IMR-90 (cell line): Measurements from ENCODE around the gene SLCO3A1.

ENCODE experiments used
- BHLHE40 ChIP-seq: fragments of 150-350 bp; IDR thresholded peaks from 2 replicates; pipeline ENCODE4 v1.6.1; 2016; ENCODE audit warnings: mild to moderate bottlenecking, low read depth, low read length
- MAFK ChIP-seq: IDR thresholded peaks from 2 replicates; pipeline ENCODE4 v1.6.1; 2012; ENCODE audit warnings: low read depth, low read length, improper control_type of control experiment
- POLR2A ChIP-seq: IDR thresholded peaks from 2 replicates; pipeline ENCODE4 v1.6.1; 2012; ENCODE audit warnings: mild to moderate bottlenecking, low read depth, low read length
- RCOR1 ChIP-seq: IDR thresholded peaks from 2 replicates; pipeline ENCODE4 v1.6.1; 2012; ENCODE audit warnings: mild to moderate bottlenecking, low read length, improper control_type of control experiment; ENCODE audit not compliant: insufficient replicate concordance
- SMC3 ChIP-seq: fragments of 150-350 bp; IDR thresholded peaks from 2 replicates; pipeline ENCODE4 v1.6.1; 2016; ENCODE audit warnings: low read depth, mild to moderate bottlenecking, antibody characterized with exemption, low read length, moderate library complexity
- TF ChIP-seq, protein P1 (sequence below): conservative IDR thresholded peaks from 2 replicates; pipeline ENCODE4 v1.5.1; 2012; ENCODE audit warnings: mild to moderate bottlenecking, low read depth, low read length, improper control_type of control experiment
- TF ChIP-seq, protein P2 (sequence below): fragments of 150-350 bp; IDR thresholded peaks from 2 replicates; pipeline ENCODE4 v1.6.1; 2016; ENCODE audit warnings: low read depth, mild to moderate bottlenecking, low read length, moderate library complexity, borderline replicate concordance

DNA sequence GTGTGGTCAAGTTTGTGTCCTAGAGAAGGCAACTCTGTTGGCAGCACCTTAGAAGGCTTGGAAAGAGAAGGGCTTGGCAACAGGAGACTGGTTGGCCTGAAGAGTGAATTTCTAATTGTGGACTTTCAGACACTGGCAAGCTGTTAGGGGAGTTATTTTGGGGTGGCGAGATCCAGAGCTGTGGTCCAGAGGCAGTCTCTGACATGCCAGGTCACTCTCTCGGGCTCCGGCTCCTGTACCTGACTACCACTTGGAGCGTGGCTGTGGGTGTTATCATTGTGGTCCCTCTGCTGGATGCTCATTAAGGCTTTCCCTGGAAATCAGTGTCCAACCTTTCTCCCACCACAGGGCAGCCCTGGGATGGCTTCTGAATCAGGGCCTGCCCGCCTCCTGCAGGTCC, 209.0 kb downstream of the SLCO3A1 start:
- TF ChIP-seq, protein P1, sequence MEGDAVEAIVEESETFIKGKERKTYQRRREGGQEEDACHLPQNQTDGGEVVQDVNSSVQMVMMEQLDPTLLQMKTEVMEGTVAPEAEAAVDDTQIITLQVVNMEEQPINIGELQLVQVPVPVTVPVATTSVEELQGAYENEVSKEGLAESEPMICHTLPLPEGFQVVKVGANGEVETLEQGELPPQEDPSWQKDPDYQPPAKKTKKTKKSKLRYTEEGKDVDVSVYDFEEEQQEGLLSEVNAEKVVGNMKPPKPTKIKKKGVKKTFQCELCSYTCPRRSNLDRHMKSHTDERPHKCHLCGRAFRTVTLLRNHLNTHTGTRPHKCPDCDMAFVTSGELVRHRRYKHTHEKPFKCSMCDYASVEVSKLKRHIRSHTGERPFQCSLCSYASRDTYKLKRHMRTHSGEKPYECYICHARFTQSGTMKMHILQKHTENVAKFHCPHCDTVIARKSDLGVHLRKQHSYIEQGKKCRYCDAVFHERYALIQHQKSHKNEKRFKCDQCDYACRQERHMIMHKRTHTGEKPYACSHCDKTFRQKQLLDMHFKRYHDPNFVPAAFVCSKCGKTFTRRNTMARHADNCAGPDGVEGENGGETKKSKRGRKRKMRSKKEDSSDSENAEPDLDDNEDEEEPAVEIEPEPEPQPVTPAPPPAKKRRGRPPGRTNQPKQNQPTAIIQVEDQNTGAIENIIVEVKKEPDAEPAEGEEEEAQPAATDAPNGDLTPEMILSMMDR: no peak
- TF ChIP-seq RCOR1: no peak
- TF ChIP-seq SMC3: no peak
- no peak for TF ChIP-seq MAFK
- no peak for TF ChIP-seq POLR2A
- no peak for TF ChIP-seq BHLHE40
- TF ChIP-seq, protein P2, sequence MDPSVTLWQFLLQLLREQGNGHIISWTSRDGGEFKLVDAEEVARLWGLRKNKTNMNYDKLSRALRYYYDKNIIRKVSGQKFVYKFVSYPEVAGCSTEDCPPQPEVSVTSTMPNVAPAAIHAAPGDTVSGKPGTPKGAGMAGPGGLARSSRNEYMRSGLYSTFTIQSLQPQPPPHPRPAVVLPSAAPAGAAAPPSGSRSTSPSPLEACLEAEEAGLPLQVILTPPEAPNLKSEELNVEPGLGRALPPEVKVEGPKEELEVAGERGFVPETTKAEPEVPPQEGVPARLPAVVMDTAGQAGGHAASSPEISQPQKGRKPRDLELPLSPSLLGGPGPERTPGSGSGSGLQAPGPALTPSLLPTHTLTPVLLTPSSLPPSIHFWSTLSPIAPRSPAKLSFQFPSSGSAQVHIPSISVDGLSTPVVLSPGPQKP: no peak
